GM10266 (cell line): ENCODE results near the gene MTHFD2L.

Source experiments
- DNase-seq: peaks from one replicate; pipeline ENCODE4 v3.0.0; 2012; ENCODE audit errors: extremely low spot score
- CTCF ChIP-seq: IDR thresholded peaks from 2 replicates; pipeline ENCODE4 v1.5.1; 2012; ENCODE audit warnings: mild to moderate bottlenecking, low read depth; ENCODE audit not compliant: control insufficient read depth, insufficient read depth; ENCODE audit errors: missing control alignments

MTHFD2L gene

DNA sequence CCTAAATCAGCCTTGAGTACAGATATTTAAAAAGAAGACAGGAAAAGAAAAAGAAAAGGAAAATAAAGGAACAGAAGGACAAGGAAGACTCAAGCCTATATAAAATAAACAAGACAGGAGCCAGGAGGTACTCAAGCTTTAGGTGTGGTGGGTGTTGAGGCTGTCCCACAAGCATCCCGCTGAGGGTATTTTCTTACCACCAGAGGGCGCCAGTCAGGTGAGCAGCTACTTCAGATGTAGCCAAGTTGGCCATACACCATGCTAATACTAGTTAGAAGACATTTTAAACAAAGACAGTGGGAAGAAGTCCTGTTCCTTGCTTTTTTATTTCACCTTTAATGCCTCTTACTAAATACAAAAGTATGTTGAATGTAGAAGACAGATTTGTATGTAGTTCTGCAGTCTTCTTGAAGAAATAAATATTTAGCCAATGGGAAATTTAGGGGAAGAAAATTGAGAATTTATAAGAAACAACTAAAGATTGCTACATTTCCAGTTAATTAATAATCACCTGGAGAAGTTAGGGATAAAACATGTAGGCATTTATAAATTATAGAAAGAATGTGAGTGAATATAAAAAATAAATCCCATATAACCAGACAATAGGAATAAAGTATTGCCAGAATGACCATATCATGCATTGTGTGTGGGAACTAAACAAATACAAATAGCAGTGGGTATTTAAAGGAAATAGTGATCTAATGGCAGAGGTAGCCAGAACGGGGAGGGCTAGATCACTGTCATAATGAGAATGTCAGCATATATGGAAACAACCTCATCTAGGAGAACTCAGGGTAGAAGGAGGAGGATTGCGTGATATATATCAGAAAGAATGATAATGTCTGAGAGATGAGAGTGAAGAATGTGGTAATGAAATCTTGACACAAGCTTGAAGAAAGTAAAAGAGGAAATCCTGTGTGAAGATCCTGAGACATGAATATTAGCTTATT lies 71.0 kb downstream of the MTHFD2L start:
- peak; percentile 40 for DNase-seq
- TF ChIP-seq CTCF, result peak; percentile 74

GRCh38 chr4:74230902-74231499 lies 73.1 kb downstream of the MTHFD2L start:
- no peak for TF ChIP-seq CTCF
- no peak for DNase-seq

DNA sequence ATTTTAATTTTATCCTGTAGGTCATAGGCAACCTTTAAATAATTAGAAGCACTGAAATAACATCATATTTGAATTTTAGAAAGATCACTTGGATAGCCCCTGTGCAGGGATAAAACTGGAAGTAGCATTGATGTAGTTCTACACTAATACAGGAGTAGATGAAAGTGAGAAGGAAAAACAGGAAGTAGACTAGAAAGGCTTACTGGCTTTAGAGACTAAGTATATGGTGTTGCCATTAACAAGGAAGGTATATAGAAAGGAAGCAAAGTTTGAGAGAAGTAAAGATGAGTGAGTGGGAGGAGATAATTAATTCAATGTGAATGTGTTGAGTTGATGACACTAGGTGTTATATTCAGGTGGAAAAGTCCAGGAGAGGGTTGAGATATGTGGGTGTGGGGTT lies 77.2 kb downstream of the MTHFD2L start:
- no peak for DNase-seq
- no peak for TF ChIP-seq CTCF

DNA sequence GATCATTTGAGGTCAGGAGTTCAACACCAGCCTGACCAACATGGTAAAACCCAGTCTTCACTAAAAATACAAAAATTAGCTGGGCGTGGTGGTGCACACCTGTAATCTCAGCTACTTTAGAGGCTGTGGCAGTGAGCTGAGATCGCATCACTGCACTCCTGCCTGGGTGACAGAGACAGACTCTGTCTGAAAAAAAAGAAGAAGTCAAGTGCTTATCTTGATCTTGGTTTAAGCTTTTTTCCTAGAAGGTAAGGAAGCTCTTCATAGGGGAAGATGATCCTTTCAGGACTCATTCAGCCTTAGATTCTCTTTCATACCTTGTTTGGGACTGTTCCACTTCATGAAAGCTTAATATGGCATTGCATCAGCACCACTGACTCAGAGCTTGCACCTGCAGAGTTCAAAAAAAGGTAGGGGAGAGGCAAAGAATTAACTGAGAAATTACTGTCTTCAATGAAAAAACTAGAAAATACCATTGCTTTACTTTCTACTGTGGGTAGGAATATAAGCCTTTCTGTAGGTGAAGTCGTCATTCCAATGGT lies 79.6 kb downstream of the MTHFD2L start:
- TF ChIP-seq CTCF, result no peak

GRCh38 chr4:74244049-74244448 lies 86.1 kb downstream of the MTHFD2L start:
- no peak for DNase-seq

More for the DNA sequence above, 79.6 kb downstream of the MTHFD2L start:
- DNase-seq, result no peak

GRCh38 chr4:74252933-74253332 lies 95.0 kb downstream of the MTHFD2L start:
- no peak for TF ChIP-seq CTCF
- DNase-seq, result no peak

More at GRCh38 chr4:74244049-74244448, 86.1 kb downstream of the MTHFD2L start:
- no peak for TF ChIP-seq CTCF

- no peak for TF ChIP-seq CTCF
- DNase-seq, result no peak
Observed at GRCh38 chr4:74254386-74254785, 96.5 kb downstream of the MTHFD2L start.
